Measurements from ENCODE around the gene CCDC57.

The CCDC57 gene

GRCh38 chr17:82089723-82090548 is 122.7 kb downstream of the CCDC57 start:
- peak; percentile 14 for DNase-seq

- peak; percentile 20 for DNase-seq
These were observed 123.6 kb downstream of the CCDC57 start for GRCh38 chr17:82088838-82089722.

- peak; percentile 16 for DNase-seq
These were observed 124.4 kb downstream of the CCDC57 start for GRCh38 chr17:82087961-82088837.

GRCh38 chr17:82086941-82087906 is 125.4 kb downstream of the CCDC57 start:
- peak; percentile 18 for DNase-seq

- peak; percentile 19 for DNase-seq
These were observed 126.5 kb downstream of the CCDC57 start for GRCh38 chr17:82085931-82086764.

GRCh38 chr17:82085031-82085861 is 127.4 kb downstream of the CCDC57 start:
- no peak for DNase-seq

- DNase-seq: no peak
These were observed 128.1 kb downstream of the CCDC57 start for GRCh38 chr17:82084373-82085030.

GRCh38 chr17:82083533-82084359 is 128.9 kb downstream of the CCDC57 start:
- no peak for DNase-seq

- no peak for DNase-seq
These were observed 129.6 kb downstream of the CCDC57 start for GRCh38 chr17:82083009-82083408.

GRCh38 chr17:82082456-82082855 is 130.2 kb downstream of the CCDC57 start:
- no peak for DNase-seq

GRCh38 chr17:82081966-82082365 is 130.7 kb downstream of the CCDC57 start:
- DNase-seq: no peak

GRCh38 chr17:82081546-82081945 is 131.1 kb downstream of the CCDC57 start:
- DNase-seq: no peak

GRCh38 chr17:82080789-82081464 is 131.7 kb downstream of the CCDC57 start:
- no peak for DNase-seq

- DNase-seq: no peak
These were observed 132.4 kb downstream of the CCDC57 start for GRCh38 chr17:82080048-82080788.

GRCh38 chr17:82079001-82079677 is 133.5 kb downstream of the CCDC57 start:
- DNase-seq: no peak

- no peak for DNase-seq
These were observed 134.2 kb downstream of the CCDC57 start for GRCh38 chr17:82078433-82078832.

All from femur (tissue), 1 donor.